ENCODE data around the gene CMYA5.

The CMYA5 gene

DNA sequence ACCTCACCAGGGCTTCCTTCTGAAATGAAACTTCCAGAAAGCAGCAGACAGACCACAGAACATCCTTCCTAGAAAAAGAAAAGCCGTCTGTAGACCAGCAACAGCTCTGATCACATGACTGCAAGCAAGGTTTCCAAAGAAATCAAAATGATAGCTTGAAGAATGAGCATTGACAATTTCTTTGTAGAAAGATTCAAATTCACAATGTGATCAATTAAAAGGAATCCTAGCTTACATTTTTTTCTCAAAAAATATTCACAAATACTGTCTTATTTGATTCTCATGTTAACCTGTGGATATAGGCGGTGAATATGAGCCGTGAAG, 156.5 kb downstream of the CMYA5 start:
- no peak overlapping the region for H3K27ac ChIP-seq (ENCODE audit: low read depth, low read length)
- TF ChIP-seq, protein P1, sequence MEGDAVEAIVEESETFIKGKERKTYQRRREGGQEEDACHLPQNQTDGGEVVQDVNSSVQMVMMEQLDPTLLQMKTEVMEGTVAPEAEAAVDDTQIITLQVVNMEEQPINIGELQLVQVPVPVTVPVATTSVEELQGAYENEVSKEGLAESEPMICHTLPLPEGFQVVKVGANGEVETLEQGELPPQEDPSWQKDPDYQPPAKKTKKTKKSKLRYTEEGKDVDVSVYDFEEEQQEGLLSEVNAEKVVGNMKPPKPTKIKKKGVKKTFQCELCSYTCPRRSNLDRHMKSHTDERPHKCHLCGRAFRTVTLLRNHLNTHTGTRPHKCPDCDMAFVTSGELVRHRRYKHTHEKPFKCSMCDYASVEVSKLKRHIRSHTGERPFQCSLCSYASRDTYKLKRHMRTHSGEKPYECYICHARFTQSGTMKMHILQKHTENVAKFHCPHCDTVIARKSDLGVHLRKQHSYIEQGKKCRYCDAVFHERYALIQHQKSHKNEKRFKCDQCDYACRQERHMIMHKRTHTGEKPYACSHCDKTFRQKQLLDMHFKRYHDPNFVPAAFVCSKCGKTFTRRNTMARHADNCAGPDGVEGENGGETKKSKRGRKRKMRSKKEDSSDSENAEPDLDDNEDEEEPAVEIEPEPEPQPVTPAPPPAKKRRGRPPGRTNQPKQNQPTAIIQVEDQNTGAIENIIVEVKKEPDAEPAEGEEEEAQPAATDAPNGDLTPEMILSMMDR (IDR thresholded peaks at IDR 0.05; ENCODE audit: low read depth, low read length, poor library complexity, severe bottlenecking) = no peak
- no peak for TF ChIP-seq EZH2phosphoT487 (IDR thresholded peaks at IDR 0.05; ENCODE audit: borderline replicate concordance, low read length)
- H3K4me3 ChIP-seq (ENCODE audit: low read length) = no peak overlapping the region
- no peak overlapping the region for H3K4me2 ChIP-seq (ENCODE audit: low read length)
- H3F3A ChIP-seq (ENCODE audit: control insufficient read depth, insufficient read depth) = no peaks in the 10 kb centered on the region
- no peaks in the 10 kb centered on the region for H3K9me3 ChIP-seq (ENCODE audit: control insufficient read depth, insufficient read depth, low read length)
- H4K20me1 ChIP-seq (ENCODE audit: control insufficient read depth, insufficient read depth, low read depth, low read length) = no peaks in the 10 kb centered on the region
- H3K4me1 ChIP-seq (ENCODE audit: control insufficient read depth, low read length) = no peaks in the 10 kb centered on the region
- no peaks in the 10 kb centered on the region for H3K36me3 ChIP-seq (ENCODE audit: control insufficient read depth, low read length)
- no peaks in the 10 kb centered on the region for H3K27me3 ChIP-seq (ENCODE audit: control insufficient read depth, low read length)
- H3K9me2 ChIP-seq (replicated peaks; ENCODE audit: control insufficient read depth, low read length) = no peaks in the 10 kb centered on the region
- no peaks in the 10 kb centered on the region for H3K79me2 ChIP-seq (ENCODE audit: control insufficient read depth, low read length)

DNA sequence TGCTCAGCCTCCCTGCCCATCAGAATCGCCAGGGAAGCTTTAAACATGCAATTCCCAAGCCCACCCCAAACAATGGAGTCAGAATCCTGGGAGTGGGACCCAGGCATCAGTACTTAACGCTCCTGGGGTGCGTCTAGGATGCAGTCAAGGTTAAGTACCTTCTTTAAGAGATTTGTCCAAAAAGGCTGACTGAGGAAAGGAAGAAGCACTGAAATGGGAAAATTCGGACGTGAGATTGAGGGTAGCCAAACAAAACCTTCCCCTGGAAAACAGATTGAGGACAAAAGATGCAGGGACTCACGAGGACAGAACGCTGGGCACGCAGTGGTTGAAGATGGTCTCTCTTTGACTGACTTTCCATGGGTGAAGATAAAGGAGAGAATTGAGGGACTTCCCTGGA, 157.9 kb downstream of the CMYA5 start:
- H3K79me2 ChIP-seq (ENCODE audit: control insufficient read depth, low read length) = no peaks in the 10 kb centered on the region
- H3K27ac ChIP-seq (ENCODE audit: low read depth, low read length) = no peak overlapping the region
- H3F3A ChIP-seq (ENCODE audit: control insufficient read depth, insufficient read depth) = no peaks in the 10 kb centered on the region
- no peak for TF ChIP-seq EZH2phosphoT487 (IDR thresholded peaks at IDR 0.05; ENCODE audit: borderline replicate concordance, low read length)
- TF ChIP-seq, protein P1 (IDR thresholded peaks at IDR 0.05; ENCODE audit: low read depth, low read length, poor library complexity, severe bottlenecking) = no peak
- no peaks in the 10 kb centered on the region for H3K9me3 ChIP-seq (ENCODE audit: control insufficient read depth, insufficient read depth, low read length)
- H3K9me2 ChIP-seq (replicated peaks; ENCODE audit: control insufficient read depth, low read length) = no peaks in the 10 kb centered on the region
- H3K4me3 ChIP-seq (ENCODE audit: low read length) = no peak overlapping the region
- H3K27me3 ChIP-seq (ENCODE audit: control insufficient read depth, low read length) = no peaks in the 10 kb centered on the region
- H3K4me1 ChIP-seq (ENCODE audit: control insufficient read depth, low read length) = no peaks in the 10 kb centered on the region
- H3K4me2 ChIP-seq (ENCODE audit: low read length) = no peak overlapping the region
- no peaks in the 10 kb centered on the region for H4K20me1 ChIP-seq (ENCODE audit: control insufficient read depth, insufficient read depth, low read depth, low read length)
- no peaks in the 10 kb centered on the region for H3K36me3 ChIP-seq (ENCODE audit: control insufficient read depth, low read length)

DNA sequence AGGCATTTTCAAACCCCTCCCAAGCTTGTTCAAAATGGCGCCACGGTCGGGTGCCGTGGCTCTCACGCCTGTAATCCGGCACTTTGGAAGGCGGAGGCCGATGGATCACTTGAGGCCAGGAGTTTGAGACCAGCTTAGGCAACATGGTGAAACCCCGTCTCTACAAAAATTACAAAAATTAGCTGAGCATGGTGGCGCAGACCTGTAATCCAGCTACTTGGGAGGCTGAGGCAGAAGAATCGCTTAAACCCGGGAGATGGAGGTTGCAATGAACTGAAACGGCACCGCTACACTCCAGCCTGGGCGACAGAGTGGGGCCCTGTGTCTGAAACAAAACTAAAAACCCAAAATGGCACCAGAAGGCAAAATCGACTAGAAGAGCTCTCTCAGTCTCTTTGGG, 159.4 kb downstream of the CMYA5 start:
- Histone ChIP-seq H3K9me2 (replicated peaks; ENCODE audit: control insufficient read depth, low read length) (no peaks in the 10 kb centered on the region), H3K27ac (ENCODE audit: low read depth, low read length) (no peak overlapping the region), H3K4me2 (ENCODE audit: low read length) (no peak overlapping the region), H3K79me2 (ENCODE audit: control insufficient read depth, low read length) (no peaks in the 10 kb centered on the region), H3K27me3 (ENCODE audit: control insufficient read depth, low read length) (no peaks in the 10 kb centered on the region), H3K36me3 (ENCODE audit: control insufficient read depth, low read length) (no peaks in the 10 kb centered on the region), H4K20me1 (ENCODE audit: control insufficient read depth, insufficient read depth, low read depth, low read length) (no peaks in the 10 kb centered on the region), H3K4me1 (ENCODE audit: control insufficient read depth, low read length) (no peaks in the 10 kb centered on the region), H3K9me3 (ENCODE audit: control insufficient read depth, insufficient read depth, low read length) (no peaks in the 10 kb centered on the region), H3K4me3 (ENCODE audit: low read length) (no peak overlapping the region), H3F3A (ENCODE audit: control insufficient read depth, insufficient read depth) (no peaks in the 10 kb centered on the region)
- TF ChIP-seq, protein P1 (IDR thresholded peaks at IDR 0.05; ENCODE audit: low read depth, low read length, poor library complexity, severe bottlenecking) = no peak
- TF ChIP-seq EZH2phosphoT487 (IDR thresholded peaks at IDR 0.05; ENCODE audit: borderline replicate concordance, low read length) = no peak

All from DOHH2 (cell line).